GM19238 (cell line): ENCODE results near the gene UBAC1.

ENCODE experiments used
- DNase-seq: peaks from one replicate; pipeline ENCODE4 v3.0.0; 2011; ENCODE audit warnings: low spot score; ENCODE audit not compliant: insufficient read length

UBAC1 gene

DNA sequence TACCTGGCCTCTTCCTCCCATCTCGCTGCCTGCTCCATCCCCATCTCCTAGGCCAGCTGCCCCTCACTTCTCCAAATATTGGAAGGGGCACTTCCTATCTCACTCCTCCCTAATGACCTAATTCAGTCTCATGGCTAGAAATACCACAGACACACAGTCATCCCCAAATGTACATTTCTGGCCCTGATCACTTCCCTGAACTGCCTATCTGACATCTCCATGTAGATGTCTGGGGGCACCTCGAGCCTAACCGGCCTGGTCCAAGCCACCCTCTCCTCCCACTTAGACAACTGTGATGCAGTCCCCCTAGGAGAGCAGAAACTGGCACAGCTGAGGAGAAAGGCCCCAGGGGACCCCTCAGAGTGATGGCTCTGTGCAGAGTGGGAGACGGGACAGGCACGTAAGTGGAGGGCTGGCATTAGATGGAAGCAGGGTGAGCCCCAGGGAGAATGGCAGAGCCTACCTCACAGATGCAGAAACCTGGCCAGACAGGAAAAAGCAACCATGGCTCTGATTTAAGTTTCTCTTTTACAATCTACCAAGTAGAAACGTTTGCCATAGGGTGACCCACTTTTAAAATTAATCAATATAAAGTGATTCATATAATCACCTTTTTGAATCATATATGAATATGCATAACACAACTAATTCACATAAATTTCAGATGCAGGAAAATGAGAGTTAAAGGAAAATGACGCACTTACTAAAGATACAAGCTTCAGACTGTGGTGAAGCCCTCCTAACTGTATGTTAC is 75.9 kb downstream of the UBAC1 start:
- no peak for DNase-seq

DNA sequence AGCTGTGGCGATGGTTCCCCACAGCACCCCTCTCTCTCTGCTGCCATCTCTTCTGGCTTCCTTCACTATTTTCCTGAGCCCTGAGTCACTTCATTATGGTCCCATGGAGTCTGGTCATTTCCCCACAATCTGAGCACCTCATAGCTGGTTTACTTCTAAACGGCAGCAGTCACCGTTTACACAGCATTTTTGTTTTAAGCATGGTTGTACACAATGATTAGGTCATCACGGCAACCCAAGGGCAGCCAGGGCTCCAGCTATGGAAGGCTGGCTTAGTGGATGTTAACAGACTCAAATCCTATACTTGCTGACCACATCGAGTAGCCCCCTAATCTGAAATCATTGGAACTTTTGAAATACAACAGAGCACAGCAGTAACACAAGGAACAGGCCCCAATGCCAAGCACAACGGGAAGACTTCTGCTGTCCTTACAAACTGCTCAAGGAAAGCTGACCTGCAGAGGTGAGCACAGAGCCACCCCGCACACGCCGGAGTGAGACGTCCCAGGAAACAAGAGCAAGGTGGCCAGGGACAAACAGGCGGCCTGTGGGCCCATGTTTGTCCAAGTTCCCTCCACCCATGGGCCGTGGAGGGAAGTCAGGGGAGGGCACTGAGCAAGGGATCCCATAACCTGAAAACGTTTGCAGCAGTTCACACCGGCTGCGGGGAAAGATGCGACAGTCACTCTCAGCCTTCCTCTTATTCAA is 76.7 kb downstream of the UBAC1 start:
- no peak for DNase-seq

DNA sequence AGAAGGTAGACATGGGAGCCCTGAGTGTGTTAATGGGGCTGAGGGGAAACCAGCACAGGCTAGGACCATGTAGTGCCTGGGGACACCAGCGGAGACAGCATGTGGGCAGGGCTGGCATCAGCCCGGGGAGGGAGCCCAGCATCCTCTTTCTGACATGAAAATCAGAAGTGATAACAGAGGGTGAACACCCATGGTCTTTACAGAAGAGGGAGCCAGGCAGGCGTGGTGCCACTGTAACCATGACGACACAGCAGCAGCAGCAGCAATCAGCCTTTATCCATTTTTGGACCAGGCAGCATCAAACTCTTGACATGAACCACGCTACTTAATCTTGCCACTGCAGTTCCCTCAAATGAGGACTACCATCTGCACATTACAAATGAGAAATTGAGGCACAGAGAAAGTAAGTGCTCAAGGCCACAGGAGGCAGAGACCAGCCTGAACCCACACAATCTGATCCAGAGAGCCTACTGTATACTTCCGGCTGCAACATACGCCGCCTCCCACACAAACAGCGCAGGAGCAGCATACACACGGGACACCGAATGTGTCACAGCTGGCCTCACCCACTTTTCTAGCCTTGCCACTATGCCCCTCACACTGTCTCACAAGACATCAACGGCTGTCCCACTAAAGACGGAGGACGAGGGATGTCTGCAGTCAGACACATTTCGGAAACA is 77.6 kb downstream of the UBAC1 start:
- no peak for DNase-seq
